Panc1 (cell line): ENCODE measurements around the gene KRTAP5-10. TPM values are rescaled to one million over a fixed set of nuclear protein-coding genes. Genes with fewer than 3 reads are reported as not detected.
"Not testable (repeated sequence)": the region's sequence is repeated elsewhere in the genome, so short reads cannot be mapped to it uniquely, and the experiment has no call there.

Source experiments
- ATAC-seq: fragments of 200-7000 bp; cut with Tn5 transposase; 2 replicates; pipeline ENCODE4 v1.9.1; 2020; ENCODE audit warnings: mild to moderate bottlenecking, moderate library complexity
- BruUV-seq: library from RNA; stranded (reverse); fragments of 400-500 nt; replicated peaks from 2 replicates; lab custom pipeline; 2021; lab: Mats Ljungman, UMichigan
- CTCF ChIA-PET: fragments of 300-600 bp; sonication (Branson Sonifier 250); formaldehyde crosslinking; loops from one replicate; lab custom pipeline; 2022; ENCODE audit warnings: antibody characterized with exemption; lab: Charles Lee
- POLR2A ChIA-PET: fragments of 300-600 bp; sonication (Branson Sonifier 250); formaldehyde crosslinking; loops from one replicate; lab custom pipeline; 2022; ENCODE audit warnings: antibody characterized with exemption; lab: Charles Lee
- DNase-seq: peaks from one replicate; pipeline ENCODE4 v3.0.0-alpha.2; 2010; ENCODE audit warnings: low read depth, low spot score
- H3K27ac ChIP-seq: 2 replicates; pipeline ENCODE4 v1.5.1; 2011; ENCODE audit warnings: mild to moderate bottlenecking, low read length, inconsistent platforms
- H3K27me3 ChIP-seq: fragments of 200-500 bp; sonication (Bioruptor generic); 2 replicates; pipeline ENCODE4 v1.6.0; 2014; ENCODE audit warnings: low read length, inconsistent platforms; ENCODE audit not compliant: control insufficient read depth, insufficient read depth
- H3K36me3 ChIP-seq: fragments of 200-500 bp; sonication (Bioruptor generic); 2 replicates; pipeline ENCODE4 v1.5.1; 2014; ENCODE audit warnings: inconsistent platforms, mild to moderate bottlenecking, low read length, moderate library complexity; ENCODE audit not compliant: control insufficient read depth, insufficient read depth
- H3K4me1 ChIP-seq: 2 replicates; pipeline ENCODE4 v1.5.1; 2011; ENCODE audit warnings: inconsistent platforms, mild to moderate bottlenecking, low read length, moderate library complexity; ENCODE audit not compliant: control insufficient read depth, insufficient read depth
- H3K4me3 ChIP-seq, 2 experiments: 2 replicates each; pipeline ENCODE4 v1.5.1; 2011 to 2012; ENCODE audit warnings: low read depth in 2 of 2, low read length in 2 of 2, mild to moderate bottlenecking in 2 of 2, inconsistent platforms in 1 of 2, moderate library complexity in 1 of 2
- H3K9me3 ChIP-seq: fragments of 200-500 bp; sonication (Bioruptor generic); 2 replicates; pipeline ENCODE4 v1.5.1; 2014; ENCODE audit warnings: low read depth, mild to moderate bottlenecking, inconsistent platforms, low read length, moderate library complexity; ENCODE audit not compliant: control insufficient read depth, insufficient read depth
- POLR2AphosphoS5 ChIP-seq: IDR thresholded peaks from 2 replicates; pipeline ENCODE4 v1.6.1; 2012; ENCODE audit warnings: mild to moderate bottlenecking, low read depth, low read length, moderate library complexity
- SIN3A ChIP-seq: IDR thresholded peaks from 2 replicates; pipeline ENCODE4 v1.6.1; 2012; ENCODE audit warnings: low read depth, mild to moderate bottlenecking, low read length, moderate library complexity, borderline replicate concordance; ENCODE audit not compliant: insufficient read depth
- TCF7L2 ChIP-seq: IDR thresholded peaks from 2 replicates; pipeline ENCODE4 v1.6.1; 2011; ENCODE audit warnings: mild to moderate bottlenecking, low read depth, low read length, inconsistent platforms
- in situ Hi-C: cut with HindIII; loops from 2 replicates; pipeline ENCODE4 v1.10.0; 2016; ENCODE audit warnings: low sequenced_read_pairs, low pct_unique_long_range_greater_than_20kb
- intact Hi-C: fragments of 100-400 bp; cut with micrococcal nuclease; formaldehyde crosslinking; loops from one replicate; pipeline ENCODE4 v1.10.0; 2022; ENCODE audit not compliant: unreplicated experiment
- total RNA-seq: library from RNA; stranded (reverse); gene quantifications from one replicate; pipeline ENCODE4 v1.2.1, GENCODE V29; 2021; ENCODE audit not compliant: unreplicated experiment
- TF ChIP-seq, protein P1 (sequence below), 2 experiments: IDR thresholded peaks; 2 replicates each; pipeline ENCODE4 v1.6.1; 2011 to 2012; ENCODE audit warnings: low read depth in 2 of 2, control low read depth in 1 of 2, low read length in 1 of 2, mild to moderate bottlenecking in 1 of 2, moderate library complexity in 1 of 2; ENCODE audit not compliant: insufficient read depth in 1 of 2
- TF ChIP-seq, protein P2 (sequence below): fragments of 450-650 bp; IDR thresholded peaks from 2 replicates; pipeline ENCODE4 v1.5.1; 2017; ENCODE audit warnings: mild to moderate bottlenecking

Gene KRTAP5-10
- total RNA-seq, 1 experiment from 2014 or later, result not detected

DNA sequence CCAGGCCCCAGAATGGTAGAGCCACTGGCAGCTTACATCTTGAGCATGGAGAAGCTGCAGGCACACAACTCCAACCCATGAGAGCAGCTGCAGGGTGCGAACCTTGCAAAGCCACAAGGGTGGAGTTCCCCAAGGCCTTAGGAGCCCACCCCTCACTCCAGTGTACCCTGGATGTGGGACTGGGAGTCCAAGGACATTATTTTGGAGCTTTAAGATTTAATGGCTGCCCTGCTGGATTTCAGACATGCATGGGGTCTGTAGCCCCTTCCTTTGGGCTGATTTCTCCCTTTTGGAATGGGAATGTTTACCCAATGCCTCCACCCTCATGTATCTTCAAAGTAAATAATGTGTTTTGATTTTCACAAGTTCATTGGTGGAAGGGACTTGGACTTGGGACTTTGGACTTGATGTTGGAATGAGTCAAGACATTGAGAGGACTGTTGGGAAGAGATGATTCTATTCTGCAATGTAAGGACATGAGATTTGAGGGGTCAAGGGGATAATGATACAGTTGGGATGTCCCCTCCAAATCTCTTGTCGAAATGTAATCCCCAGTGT, 39.3 kb upstream of the KRTAP5-10 start:
- POLR2A ChIA-PET, result interaction anchor here (0.6 kb wide), 1 partner anchor 73 kb away, joined by 3 read pairs; no protein-coding TSS in a partner anchor
- Histone ChIP-seq H3K36me3 (no peaks in the 10 kb centered on the region), H3K27ac (no peak overlapping the region), H3K9me3 (no peaks in the 10 kb centered on the region), H3K4me3 (no peak overlapping the region), H3K27me3 (no peaks in the 10 kb centered on the region), H3K4me1 (no peaks in the 10 kb centered on the region)
- in situ Hi-C loops, result no loop called here
- TF ChIP-seq, protein P1, sequence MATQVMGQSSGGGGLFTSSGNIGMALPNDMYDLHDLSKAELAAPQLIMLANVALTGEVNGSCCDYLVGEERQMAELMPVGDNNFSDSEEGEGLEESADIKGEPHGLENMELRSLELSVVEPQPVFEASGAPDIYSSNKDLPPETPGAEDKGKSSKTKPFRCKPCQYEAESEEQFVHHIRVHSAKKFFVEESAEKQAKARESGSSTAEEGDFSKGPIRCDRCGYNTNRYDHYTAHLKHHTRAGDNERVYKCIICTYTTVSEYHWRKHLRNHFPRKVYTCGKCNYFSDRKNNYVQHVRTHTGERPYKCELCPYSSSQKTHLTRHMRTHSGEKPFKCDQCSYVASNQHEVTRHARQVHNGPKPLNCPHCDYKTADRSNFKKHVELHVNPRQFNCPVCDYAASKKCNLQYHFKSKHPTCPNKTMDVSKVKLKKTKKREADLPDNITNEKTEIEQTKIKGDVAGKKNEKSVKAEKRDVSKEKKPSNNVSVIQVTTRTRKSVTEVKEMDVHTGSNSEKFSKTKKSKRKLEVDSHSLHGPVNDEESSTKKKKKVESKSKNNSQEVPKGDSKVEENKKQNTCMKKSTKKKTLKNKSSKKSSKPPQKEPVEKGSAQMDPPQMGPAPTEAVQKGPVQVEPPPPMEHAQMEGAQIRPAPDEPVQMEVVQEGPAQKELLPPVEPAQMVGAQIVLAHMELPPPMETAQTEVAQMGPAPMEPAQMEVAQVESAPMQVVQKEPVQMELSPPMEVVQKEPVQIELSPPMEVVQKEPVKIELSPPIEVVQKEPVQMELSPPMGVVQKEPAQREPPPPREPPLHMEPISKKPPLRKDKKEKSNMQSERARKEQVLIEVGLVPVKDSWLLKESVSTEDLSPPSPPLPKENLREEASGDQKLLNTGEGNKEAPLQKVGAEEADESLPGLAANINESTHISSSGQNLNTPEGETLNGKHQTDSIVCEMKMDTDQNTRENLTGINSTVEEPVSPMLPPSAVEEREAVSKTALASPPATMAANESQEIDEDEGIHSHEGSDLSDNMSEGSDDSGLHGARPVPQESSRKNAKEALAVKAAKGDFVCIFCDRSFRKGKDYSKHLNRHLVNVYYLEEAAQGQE (IDR thresholded peaks at IDR 0.05; ENCODE audit: insufficient read depth in 1 of 2, low read depth in 2 of 2, low read length in 1 of 2), result no peak
- TF ChIP-seq, protein P2, sequence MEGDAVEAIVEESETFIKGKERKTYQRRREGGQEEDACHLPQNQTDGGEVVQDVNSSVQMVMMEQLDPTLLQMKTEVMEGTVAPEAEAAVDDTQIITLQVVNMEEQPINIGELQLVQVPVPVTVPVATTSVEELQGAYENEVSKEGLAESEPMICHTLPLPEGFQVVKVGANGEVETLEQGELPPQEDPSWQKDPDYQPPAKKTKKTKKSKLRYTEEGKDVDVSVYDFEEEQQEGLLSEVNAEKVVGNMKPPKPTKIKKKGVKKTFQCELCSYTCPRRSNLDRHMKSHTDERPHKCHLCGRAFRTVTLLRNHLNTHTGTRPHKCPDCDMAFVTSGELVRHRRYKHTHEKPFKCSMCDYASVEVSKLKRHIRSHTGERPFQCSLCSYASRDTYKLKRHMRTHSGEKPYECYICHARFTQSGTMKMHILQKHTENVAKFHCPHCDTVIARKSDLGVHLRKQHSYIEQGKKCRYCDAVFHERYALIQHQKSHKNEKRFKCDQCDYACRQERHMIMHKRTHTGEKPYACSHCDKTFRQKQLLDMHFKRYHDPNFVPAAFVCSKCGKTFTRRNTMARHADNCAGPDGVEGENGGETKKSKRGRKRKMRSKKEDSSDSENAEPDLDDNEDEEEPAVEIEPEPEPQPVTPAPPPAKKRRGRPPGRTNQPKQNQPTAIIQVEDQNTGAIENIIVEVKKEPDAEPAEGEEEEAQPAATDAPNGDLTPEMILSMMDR, result no peak
- no peak for TF ChIP-seq SIN3A
- TF ChIP-seq TCF7L2, result no peak
- TF ChIP-seq POLR2AphosphoS5, result no peak
- intact Hi-C loops, result loop anchor here (1.0 kb wide), 1 partner anchor 37 kb away; no protein-coding TSS in a partner anchor
- no peak for DNase-seq
- CTCF ChIA-PET, result interaction anchor here (0.8 kb wide), 1 partner anchor 38 kb away, joined by 3 read pairs; no protein-coding TSS in a partner anchor
- no TSS peak for BruUV-seq
- no peak for ATAC-seq

DNA sequence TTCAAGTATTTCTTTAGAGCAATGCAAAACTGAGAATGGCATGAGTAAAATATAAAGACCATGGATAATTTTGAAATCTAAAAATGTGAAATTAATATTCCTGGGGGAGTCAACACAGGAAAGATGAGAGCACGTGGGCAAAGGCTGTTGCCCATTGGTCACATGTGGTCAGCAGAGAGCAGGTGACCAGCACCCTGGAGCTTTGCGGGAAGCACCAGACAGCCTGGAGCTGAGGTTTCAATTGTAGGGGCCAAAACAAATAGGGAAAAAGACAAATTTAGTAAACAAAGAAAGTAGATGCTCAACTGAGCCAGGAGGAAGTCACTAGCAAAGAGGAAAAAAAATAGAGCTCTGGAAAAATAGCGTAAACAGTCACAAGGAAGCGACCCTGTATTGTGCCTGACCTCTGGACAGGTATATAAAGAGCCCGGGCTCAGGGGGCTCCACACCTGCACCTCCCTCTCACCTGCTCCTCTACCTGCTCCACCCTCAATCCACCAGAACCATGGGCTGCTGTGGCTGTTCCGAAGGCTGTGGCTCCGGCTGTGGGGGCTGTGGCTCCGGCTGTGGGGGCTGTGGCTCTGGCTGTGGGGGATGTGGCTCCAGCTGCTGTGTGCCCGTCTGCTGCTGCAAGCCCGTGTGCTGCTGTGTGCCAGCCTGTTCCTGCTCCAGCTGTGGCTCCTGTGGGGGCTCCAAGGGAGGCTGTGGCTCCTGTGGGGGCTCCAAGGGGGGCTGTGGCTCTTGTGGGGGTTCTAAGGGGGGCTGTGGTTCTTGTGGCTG, 38.4 kb upstream of the KRTAP5-10 start, which contains the start of gene KRTAP5-7:
KRTAP5-7 (plus strand) TSS at position 472 of the 780 bp plus-strand sequence; CDS start at position 506, 34 bp downstream.
- DNase-seq, H3K27ac ChIP-seq: not testable (repeated sequence)

More for the DNA sequence above, 38.4 kb upstream of the KRTAP5-10 start, which contains the start of gene KRTAP5-7:
- H3K4me3 ChIP-seq, H3K9me3 ChIP-seq, H3K4me1 ChIP-seq, in situ Hi-C loops, H3K36me3 ChIP-seq, BruUV-seq, H3K27me3 ChIP-seq, ATAC-seq: not testable (repeated sequence)
- intact Hi-C loops, result loop anchor here (1.0 kb wide), 1 partner anchor 36 kb away; no protein-coding TSS in a partner anchor
- CTCF ChIA-PET, result interaction anchor here (0.7 kb wide), 1 partner anchor 579 kb away, joined by 6 read pairs; no protein-coding TSS in a partner anchor
- POLR2A ChIA-PET, result interaction anchor here (0.6 kb wide), 1 partner anchor 74 kb away, joined by 3 read pairs; no protein-coding TSS in a partner anchor
